ENCODE data around the gene MED13L. TPM values are rescaled to one million over a fixed set of nuclear protein-coding genes. Genes with fewer than 3 reads are reported as not detected.
A peak's percentile ranks its signal among the peaks of the same experiment; 100 is the strongest.
"Not testable (repeated sequence)": the region's sequence is repeated elsewhere in the genome, so short reads cannot be mapped to it uniquely, and the experiment has no call there.

Gene MED13L
- polyA plus RNA-seq, 10 donors = 43.0 to 60.2 (median 47.3) TPM

DNA sequence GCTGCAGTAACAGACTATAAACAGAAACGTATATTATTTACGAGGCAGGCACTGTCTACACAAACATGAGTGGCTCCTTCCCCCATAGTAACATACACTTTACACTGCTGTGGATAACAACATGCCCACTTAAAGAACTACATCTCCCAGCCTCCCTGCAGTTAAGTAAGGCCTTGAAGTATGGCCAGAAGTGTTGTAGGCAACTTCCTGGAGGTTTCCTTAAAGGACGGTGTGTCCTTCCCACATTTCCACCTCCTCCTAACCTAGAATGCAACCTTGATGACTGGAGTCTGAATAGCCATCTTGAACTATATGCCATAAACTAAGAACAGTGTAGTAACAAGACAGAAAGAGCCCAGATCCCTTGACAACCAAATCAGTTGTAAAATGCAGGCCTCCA, 20.3 kb downstream of the MED13L start:
- DNase-seq = peak in 1 of 3 donors; percentile 50

DNA sequence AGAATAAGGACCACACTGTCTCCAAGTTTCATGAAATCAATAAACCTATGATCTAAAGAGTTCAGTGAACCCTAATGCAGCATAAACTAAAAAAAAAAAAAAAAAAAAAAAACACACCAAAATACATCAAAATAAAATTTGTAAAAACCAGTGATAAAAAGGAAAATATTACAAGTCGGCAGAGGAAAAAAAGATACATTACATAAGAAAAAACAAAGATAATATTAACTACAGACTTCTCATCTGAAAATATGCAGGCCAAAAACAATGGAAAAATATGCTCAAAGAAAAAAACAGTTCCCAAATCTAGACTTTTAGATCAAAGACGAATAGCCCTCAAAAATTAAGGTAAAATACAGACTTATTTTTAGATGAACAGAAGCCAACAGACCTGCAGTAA, 27.6 kb downstream of the MED13L start:
- no peak for DNase-seq

DNA sequence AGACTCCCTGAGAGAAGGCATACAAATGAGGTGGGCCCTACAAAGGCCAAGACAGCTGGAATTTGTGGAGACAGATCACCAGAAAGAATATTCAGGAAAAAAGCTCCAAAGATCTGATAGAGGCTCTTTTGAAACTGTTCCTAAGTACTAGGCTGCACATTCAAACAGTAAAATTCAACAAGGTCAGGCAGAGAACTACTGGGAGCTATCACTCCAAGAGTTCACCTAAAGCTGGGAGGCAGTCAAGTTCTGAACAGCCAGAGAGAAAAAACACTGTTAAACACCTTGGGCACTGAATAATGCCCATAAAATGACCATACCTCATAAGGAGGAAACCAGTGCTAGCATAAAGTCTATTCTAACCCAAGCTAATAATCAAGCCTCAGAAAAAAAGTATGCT, 28.6 kb downstream of the MED13L start:
- DNase-seq = no peak

DNA sequence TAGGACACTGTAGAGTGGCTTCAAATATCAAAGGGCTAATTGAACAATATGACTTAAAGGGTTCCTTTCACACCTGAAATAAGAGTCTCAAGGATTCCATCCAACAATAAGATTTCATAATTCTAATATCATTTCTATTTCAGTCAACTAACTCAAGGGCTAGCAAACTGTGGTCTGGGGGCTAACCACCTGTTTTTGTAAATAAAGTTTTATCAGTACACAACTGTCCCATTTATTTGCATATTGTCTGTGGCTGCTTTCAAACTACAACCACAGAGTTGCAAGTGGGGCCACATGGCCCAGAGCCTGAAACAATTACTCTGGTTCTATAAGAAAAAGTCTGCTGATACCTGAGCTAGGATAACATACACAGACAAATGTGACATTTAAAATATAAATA, 29.1 kb downstream of the MED13L start:
- no peak for DNase-seq

DNA sequence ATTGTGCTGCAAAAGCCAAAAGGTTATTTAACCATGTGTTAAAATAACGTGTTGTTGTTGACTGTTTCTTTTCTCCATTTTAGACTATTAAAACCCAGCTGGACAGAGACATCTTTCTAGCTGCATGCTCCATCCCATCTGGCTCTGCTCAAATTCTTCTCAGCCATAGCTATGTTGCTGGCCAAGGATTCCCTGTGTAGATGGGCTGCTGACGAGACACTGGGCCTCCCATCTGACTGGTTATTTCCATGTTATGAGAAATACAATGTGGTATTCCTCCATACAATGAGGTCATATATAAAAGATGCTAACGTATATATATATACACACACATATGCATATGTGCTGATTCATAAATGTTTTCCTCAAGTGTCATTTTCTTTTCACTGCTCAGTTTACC, 30.1 kb downstream of the MED13L start:
- DNase-seq = peak; percentile 62 to 81 (median 63)

DNA sequence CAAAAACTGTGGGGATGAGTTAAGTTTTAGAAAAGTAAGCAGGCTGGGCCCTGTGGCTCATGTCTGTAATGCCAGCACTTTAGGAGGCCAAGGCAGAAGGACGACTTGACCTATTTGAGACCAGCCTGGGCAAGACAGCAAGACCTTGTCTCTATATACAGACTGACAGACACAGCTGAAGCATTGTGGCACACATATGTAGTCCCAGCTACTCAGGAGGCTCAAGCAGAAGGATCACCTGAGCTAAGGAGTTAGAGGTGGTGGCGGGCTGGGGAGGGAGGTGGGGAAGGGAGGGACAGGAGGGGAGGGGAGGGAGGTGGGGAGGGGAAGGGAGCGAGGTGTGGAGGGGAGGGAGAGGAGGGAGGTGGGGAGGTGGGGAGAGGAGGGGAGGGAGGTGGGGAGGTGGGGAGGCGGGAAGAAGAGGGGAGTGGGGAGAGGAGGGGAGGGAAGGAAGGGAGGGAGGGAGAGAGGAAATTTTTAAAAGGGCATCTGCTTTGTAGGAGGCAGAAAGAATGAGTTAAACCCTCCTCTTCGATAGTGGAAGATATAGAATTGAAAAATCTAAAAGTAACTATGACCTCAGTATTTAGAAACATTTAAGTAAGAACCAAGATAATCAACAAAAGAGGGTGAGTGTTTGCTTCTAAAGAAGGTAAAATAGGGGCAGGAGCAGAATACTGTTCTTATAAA, 30.9 kb downstream of the MED13L start:
- DNase-seq = no peak

DNA sequence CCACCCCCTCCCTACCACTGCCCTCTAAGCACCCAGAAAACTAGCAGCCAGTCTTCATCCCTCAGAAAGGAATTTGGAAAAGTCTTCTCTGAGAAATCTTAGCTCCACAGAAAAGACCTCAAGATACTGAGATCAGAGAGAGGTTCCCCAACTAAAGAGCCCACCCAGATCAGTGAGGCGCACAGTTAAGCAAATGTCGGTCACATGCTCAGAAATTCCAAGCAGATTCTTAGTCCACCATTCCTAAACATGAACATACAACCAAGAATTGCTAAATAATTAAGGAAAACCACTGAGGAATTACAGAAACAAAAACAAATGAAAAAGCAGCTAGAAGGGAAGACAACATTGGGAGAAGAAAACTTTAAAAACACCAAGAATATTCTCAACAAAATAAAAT, 32.3 kb downstream of the MED13L start:
- no peak for DNase-seq

DNA sequence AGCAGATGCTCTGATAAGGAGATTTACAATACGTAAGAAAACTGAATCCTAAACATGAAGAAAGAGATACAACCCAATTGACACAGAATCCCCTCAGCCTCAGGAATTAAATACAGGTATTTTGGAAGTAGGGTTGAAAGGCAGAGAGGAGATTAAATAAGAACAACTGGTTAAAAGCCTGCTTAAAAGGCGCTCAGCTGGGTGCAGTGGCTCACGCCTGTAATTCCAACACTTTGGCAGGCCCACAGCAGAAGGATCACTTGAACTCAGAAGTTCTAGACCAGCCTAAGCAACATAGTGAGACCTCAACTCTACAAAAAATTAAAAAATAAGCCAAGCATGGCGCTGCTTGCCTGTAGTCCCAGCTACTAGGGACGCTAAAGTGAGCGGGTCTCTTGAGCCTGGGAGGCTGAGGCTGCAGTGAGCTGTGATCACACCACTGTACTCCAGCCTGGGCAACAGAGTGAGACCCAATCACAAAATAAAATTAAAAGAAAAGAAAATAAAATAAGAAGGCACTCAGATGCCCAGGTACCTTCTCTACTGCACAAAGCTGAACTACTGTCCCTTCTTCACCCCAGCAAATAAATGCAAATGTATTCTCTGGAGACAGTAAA, 32.9 kb downstream of the MED13L start:
- no peak for DNase-seq

DNA sequence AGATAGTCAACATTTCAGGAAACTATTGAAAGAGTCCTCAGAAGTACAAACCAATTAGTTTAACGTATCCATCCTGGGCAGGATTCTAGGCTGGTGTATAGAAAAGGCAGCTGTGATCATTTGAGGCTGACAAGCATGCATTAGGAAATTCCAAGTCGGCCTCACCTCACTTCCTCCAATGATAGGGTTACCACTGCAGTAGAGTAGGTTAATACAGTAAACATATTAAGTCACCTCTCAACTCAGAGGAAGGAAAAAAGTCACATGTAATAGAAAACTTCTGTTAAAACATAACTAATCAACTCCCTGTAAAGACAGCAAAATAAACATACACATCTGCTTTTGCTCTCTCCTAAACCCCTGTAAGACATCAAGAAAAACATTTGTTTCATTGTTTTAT, 33.5 kb downstream of the MED13L start:
- no peak for DNase-seq

DNA sequence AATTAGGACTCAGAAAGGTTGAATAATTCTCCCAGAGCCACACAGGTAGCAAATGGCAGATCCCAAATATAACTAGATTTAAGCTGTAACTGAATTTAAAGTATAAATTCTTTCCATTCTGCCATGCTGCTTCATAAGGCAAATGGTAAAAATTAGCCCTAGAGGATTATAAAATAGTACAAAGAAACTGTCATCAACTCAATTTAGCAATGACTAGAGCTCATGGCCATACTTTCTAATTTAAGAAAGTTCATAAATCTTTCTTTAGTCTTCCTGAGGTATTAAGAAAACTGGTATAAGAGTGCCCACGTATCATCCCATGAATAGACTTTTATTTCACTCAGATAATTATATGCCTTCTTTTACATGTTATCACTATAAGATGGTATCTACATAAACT, 34.8 kb downstream of the MED13L start:
- no peak for DNase-seq

DNA sequence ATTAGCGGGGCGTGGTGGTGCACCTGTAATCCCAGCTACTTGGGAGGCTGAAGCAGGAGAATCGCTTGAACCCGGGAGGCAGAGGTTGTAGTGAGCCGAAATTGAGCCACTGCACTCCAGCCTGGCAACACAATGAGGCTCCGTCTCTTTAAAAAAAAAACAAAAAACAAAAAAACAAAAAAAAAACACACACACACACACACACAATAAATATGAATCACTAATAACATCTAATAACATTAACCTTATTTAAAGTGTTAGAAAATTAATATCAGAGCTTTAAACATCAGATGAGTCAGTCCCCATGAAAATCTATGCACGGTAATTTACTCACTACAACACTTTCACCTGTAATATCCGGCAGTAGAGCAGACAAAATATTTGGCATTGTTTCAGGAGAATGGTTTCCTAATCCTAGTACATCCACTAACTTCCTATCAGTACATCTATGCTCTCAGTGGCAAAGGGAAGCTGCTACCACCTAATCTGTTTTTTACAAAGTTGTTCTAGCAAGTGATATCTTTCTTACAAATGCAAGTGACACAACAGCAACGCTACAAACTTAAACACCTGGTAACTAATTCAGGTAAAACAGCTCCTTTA, 36.2 kb downstream of the MED13L start:
- DNase-seq = no peak

DNA sequence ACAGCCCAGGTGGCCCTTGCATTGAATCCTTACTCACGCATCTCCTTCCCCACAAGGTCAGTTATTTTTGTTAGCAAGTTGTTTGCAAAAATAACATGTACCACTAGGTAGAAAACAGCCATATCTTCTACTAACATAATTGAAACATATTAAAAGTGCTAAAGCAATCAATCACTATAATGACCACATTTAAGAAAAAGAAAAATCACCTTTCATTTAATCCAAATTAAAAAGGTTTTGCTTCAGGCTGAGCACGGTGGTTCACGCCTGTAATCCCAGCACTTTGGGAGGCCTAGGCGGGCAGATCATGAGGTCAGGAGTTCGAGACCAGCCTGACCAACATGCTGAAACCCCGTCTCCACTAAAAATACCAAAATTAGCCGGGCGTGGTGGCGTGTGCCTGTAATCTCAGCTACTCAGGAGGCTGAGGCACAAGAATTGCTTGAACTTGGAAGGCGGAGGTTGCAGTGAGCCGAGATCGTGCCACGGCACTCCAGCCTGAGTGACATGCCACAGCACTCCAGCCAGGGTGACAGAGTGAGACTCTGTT, 38.8 kb downstream of the MED13L start:
- DNase-seq = not testable (repeated sequence)

DNA sequence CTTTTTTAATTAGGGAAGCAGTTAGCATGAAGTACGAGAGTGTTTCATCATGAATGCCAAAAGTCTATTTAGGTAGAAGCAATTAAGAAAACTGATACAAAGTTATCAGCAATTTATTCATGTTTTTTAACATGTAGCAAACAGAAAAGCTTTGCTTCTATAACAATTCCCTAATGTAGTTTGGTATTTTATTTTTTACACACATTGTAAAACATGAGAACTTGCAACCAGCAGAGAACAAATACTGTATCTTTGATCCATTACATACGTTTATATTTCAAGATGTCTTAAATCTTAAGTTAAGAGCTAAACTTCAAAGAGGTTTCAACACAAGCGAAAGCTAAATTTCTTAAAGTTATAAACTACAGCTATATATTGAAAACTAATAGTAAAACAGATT, 39.3 kb downstream of the MED13L start:
- no peak for DNase-seq

DNA sequence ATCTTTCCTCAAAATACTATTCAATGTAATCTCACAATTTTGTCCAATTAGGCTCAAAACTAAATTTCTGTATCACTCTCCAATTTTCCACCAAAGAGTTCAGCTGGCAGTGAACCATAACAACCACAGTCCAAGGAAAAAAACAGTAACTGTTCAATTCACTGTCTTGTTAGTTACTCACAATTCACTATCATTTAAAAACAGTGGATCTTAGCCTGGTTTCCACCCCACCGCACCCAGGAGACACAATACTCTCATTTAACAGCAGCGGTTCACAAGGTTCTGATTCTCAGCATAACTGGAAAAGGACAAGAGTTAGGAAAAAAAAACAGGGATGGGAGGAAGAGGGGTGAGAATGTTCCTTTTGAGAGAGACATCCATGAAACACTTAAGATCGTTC, 40.5 kb downstream of the MED13L start:
- DNase-seq = peak; percentile 41 to 74 (median 55)

DNA sequence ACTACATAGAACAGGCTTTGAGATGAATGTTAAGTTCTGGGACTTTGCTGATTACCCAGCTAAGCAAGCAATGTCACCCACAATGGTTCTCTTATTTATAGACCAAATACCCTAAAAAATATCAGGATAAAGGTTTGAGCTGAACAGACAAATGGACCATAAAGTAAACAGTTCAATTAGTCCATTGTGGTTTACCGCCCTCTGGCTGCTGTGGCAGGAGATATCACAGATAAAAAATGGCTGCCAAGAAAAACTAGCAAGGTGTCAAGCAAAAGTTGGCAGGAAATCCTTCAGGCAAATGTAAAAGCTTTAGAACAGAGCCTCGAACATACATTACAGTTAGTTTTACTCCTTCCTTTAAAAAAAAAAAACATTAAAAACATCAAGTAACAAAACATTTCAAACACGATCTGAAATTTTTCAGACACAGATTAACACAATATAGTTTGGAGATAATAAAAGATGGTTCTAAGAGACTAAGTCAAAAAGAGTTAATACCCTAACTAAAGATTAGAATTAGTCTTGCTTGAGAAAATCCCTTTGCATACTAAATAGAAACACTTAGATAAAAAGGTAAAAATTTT, 41.3 kb downstream of the MED13L start:
- DNase-seq = peak; percentile 39 to 63 (median 44)

DNA sequence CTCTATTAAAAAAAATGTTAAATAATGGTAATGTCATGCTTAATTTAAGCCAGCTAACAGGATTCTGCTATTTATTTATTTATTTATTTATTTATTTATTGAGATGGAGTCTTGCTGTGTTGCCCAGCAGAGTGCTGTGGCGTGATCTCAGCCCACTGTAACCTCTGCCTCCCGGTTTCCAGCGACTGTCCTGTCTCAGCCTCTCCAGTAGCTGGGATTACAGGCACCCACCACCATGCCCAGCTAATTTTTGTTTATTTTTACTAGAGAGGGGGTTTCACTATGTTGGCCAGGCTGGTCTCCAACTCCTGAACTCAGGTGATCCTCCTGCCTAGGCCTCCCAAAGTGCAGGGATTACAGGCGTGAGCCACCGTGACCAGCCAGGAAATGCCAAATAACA, 43.3 kb downstream of the MED13L start:
- not testable (repeated sequence) for DNase-seq

DNA sequence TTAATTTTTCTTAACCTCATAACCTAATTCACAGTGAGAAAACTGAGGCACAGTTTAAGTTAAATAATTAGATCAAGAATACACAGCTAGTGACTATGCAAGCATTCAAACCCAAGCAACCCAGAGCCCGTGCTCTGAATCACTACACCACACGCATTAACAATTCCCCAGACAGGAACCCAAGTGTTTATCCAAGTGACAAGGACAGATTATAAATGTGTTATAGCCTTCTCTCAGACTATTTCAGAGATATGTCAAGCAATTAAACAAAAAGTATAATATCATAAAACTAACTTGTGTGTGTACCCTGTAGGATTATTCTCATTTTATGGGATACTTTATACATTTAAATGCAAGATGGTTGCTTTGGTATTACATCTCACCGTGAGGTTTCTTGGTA, 43.8 kb downstream of the MED13L start:
- DNase-seq = no peak

DNA sequence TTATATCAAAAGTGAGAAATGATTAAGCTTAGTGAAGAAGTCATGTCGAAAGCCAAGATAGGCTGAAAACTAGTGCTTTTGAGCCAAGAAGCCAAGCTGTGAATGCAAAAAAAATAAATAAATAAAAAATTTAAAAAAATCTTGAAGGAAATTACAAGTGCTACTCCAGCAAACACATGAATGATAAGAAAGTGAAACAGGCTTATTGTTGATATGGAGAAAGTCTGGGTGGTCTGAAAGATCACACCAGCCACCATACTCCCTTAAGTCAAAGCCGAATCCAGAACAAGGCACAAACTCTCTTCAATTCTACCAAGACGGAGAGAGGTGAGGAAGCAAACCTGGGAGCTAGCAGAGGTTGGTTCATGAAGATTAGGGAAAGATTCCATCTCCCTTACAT, 49.7 kb downstream of the MED13L start:
- DNase-seq = no peak

DNA sequence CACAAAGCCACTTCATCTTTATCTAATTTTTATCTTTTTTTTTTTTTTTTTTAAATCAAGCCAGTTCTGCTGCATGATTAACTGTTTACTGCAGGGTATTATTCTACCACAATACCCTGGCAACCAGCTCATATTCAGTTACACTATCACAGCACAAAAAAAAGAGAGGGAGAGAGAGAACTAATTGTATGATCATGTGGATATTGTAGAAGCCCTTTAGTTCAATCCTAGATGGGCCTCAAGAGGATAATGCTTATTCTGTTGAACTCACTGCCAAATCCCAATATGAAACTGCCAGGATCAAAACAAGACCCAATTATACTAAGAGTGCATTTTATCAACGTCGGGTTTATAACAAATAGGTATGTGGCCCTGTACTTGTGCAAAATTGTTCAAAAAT, 51.5 kb downstream of the MED13L start:
- no peak for DNase-seq

DNA sequence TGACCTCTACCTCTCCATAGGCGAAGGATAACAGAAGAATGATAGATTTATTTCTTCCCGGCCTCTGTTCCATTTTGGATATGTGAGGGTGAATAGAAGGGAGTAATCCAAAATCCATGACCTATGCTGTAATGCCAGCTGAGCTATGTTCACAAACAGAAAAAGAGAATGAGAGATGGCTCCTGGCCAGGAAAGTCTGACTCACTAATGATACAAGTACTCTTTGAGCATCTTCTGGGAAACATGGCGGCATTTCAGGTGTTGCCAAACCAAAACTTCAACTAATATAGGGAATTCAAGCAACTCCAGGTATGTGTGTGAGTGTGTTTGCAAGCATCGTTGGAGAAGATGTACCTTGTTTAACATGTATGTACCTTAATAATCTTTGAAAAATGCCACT, 55.1 kb downstream of the MED13L start:
- peak; percentile 73 to 77 (median 75) for DNase-seq

DNA sequence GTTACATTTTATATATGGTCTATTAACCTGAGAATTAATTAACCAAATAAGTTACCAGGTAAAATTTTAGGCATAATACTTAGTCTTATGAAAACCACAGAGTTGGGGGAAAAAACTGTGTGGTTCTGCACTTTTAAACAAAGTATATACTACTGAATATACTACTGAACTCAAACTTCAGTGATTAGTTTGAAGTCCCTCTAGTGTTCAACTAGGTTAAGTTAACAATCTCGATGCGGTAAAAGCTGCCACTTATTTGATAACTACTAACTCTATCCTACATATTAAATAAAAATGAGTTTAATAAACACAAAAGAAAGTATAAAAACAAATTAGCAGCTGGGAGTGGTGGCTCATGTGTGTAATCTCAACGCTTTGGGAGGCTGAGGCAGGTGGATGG, 56.7 kb downstream of the MED13L start:
- DNase-seq = no peak

DNA sequence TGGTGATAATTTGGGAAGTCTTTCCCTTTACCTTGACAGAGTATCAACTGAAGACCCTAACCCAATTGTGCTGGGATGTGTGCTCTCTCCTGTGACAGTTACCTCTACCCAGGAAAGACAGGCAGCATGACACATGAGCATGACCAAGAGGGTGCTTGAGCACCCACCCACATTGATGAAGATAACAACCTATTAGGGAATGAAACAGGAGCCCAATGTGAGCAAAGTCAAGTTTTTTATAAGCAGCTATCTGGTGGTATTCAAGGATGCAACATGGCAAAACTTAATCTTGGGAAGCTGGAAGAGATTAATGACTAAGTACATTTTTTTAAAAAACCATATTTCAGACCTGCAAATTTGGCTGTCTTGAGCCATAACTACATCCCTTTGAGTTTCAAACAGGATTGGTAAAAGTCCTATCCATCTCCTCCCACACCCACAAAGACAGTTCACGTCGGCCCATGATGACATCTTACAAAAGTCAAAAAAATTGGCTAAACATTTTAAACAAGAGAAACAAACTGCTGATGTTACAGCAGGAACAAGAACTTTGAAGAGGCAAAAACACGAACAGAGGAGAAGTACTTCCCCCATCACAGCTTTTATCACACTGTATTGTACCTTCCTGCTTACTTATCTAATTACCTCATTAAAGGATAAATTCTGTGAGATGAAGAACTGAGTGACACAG, 60.3 kb downstream of the MED13L start:
- no peak for DNase-seq

Measured in muscle of back (tissue), 11 donors.